ENCODE data around the gene PM20D2.

DNA sequence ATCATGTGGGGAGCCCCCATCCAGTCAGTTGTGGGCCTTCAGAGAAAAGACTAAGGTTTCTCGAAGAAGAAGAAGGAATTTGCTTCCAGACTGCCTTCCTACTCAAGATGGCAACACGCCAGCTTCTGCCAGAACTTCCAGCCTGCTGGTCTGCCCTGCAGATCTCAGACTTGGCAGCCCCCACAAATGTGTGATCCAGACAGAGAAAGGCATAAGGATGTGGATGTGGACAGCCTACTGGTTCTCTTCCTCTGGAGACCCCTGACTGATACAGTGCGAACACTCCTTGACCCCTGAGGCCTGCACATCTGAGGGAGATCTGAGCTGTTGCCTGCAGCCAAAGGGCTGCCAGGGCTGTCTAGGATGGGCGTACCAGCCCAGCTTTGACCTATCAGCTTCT is 62.7 kb downstream of the PM20D2 start:
- TF ChIP-seq, protein P1, sequence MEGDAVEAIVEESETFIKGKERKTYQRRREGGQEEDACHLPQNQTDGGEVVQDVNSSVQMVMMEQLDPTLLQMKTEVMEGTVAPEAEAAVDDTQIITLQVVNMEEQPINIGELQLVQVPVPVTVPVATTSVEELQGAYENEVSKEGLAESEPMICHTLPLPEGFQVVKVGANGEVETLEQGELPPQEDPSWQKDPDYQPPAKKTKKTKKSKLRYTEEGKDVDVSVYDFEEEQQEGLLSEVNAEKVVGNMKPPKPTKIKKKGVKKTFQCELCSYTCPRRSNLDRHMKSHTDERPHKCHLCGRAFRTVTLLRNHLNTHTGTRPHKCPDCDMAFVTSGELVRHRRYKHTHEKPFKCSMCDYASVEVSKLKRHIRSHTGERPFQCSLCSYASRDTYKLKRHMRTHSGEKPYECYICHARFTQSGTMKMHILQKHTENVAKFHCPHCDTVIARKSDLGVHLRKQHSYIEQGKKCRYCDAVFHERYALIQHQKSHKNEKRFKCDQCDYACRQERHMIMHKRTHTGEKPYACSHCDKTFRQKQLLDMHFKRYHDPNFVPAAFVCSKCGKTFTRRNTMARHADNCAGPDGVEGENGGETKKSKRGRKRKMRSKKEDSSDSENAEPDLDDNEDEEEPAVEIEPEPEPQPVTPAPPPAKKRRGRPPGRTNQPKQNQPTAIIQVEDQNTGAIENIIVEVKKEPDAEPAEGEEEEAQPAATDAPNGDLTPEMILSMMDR (conservative IDR thresholded peaks at IDR 0.05), result no peak
- TF ChIP-seq EZH2 (IDR thresholded peaks at IDR 0.05; ENCODE audit: low read depth), result no peak
